ENCODE data around the gene ATAD3A.

Gene ATAD3A

GRCh38 chr1:1583347-1584010, 71.5 kb downstream of the ATAD3A start:
- TF ChIP-seq CTCF (IDR thresholded peaks at IDR 0.05; ENCODE audit: low read depth, low read length) = no peak

More at GRCh38 chr1:1583347-1584010, 71.5 kb downstream of the ATAD3A start:
- DNase-seq (ENCODE audit: extremely low read depth, low read depth) = no peak

All from AG09319 (cell line).